SK-N-SH (cell line): ENCODE data around the gene CYLD. TPM values are rescaled to one million over a fixed set of nuclear protein-coding genes. Genes with fewer than 3 reads are reported as not detected.

Source experiments
- CTCF ChIA-PET: fragments of 300-600, 350-600 bp; formaldehyde crosslinking; extraction: SDS; loops from one replicate; lab custom pipeline; 2021; lab: Yijun Ruan, JAX
- POLR2A ChIA-PET: fragments of 350-600 bp; sonication (Branson Sonifier 250); formaldehyde crosslinking; extraction: SDS; loops from one replicate; lab custom pipeline; 2020; ENCODE audit warnings: antibody characterized with exemption, inconsistent platforms; lab: Yijun Ruan, JAX
- DNase-seq: peaks from one replicate; pipeline ENCODE4 v3.0.0; 2012
- H2AFZ ChIP-seq: fragments of 200-600 bp; sonication (generic); 2 replicates; pipeline ENCODE4 v1.8.1; 2016; ENCODE audit warnings: antibody characterized with exemption, mild to moderate bottlenecking, low read depth
- H3F3A ChIP-seq: fragments of 200-600 bp; sonication (generic); replicated peaks from 2 replicates; pipeline ENCODE3; 2016; ENCODE audit warnings: antibody characterized with exemption, mild to moderate bottlenecking; ENCODE audit not compliant: insufficient read depth
- H3K27ac ChIP-seq, 2 experiments: fragments of 200-500 bp in 1 of 2; fragments of 200-600 bp in 1 of 2; sonication (Bioruptor generic) in 1 of 2; sonication (generic), shearing (Covaris generic) in 1 of 2; 2 replicates each; pipeline versions ENCODE4 v1.5.1 to v1.6.1; 2014 to 2016; ENCODE audit warnings: low read depth in 2 of 2, inconsistent platforms in 1 of 2, low read length in 1 of 2, mild to moderate bottlenecking in 1 of 2, mixed read lengths in 1 of 2
- H3K27me3 ChIP-seq: fragments of 200-600 bp; sonication (generic), shearing (Covaris generic); 2 replicates; pipeline ENCODE4 v1.6.1; 2016; ENCODE audit warnings: mixed run types; ENCODE audit not compliant: insufficient read depth
- H3K36me3 ChIP-seq, 2 experiments: fragments of 200-500 bp in 1 of 2; fragments of 200-600 bp in 1 of 2; sonication (Bioruptor generic) in 1 of 2; sonication (generic) in 1 of 2; replicated peaks in 1 of 2; 2 replicates each; pipeline versions ENCODE3 to v1.5.1; 2014 to 2016; ENCODE audit warnings: low read length in 1 of 2, mild to moderate bottlenecking in 1 of 2; ENCODE audit not compliant: insufficient read depth in 2 of 2, control insufficient read depth in 1 of 2
- H3K4me1 ChIP-seq, 2 experiments: fragments of 200-500 bp in 1 of 2; fragments of 200-600 bp in 1 of 2; sonication (Bioruptor generic) in 1 of 2; sonication (generic), shearing (Covaris generic) in 1 of 2; 2 replicates each; pipeline versions ENCODE4 v1.5.1 to v1.6.1; 2014 to 2016; ENCODE audit warnings: low read depth in 1 of 2, low read length in 1 of 2, mixed run types in 1 of 2; ENCODE audit not compliant: insufficient read depth in 2 of 2, control insufficient read depth in 1 of 2
- H3K4me2 ChIP-seq: fragments of 200-600 bp; sonication (generic), shearing (Covaris generic); 2 replicates; pipeline ENCODE4 v1.6.1; 2017; ENCODE audit warnings: mixed run types
- H3K4me3 ChIP-seq, 2 experiments: fragments of 200-500 bp in 1 of 2; fragments of 200-600 bp in 1 of 2; sonication (Bioruptor generic) in 1 of 2; sonication (generic), shearing (Covaris generic) in 1 of 2; 2 replicates each; pipeline versions ENCODE4 v1.5.1 to v1.8.1; 2014 to 2016; ENCODE audit warnings: low read depth in 2 of 2, inconsistent platforms in 1 of 2, low read length in 1 of 2, mild to moderate bottlenecking in 1 of 2, mixed read lengths in 1 of 2, moderate library complexity in 1 of 2
- H3K79me2 ChIP-seq: fragments of 200-600 bp; sonication (generic); 2 replicates; pipeline ENCODE4 v1.8.1; 2017; ENCODE audit warnings: mild to moderate bottlenecking; ENCODE audit not compliant: insufficient read depth
- H3K9ac ChIP-seq: fragments of 200-600 bp; sonication (generic); 2 replicates; pipeline ENCODE4 v1.6.1; 2017; ENCODE audit warnings: mixed run types
- H3K9me2 ChIP-seq: fragments of 200-600 bp; sonication (generic); 2 replicates; pipeline ENCODE4 v1.6.1; 2017; ENCODE audit warnings: mixed run types
- H3K9me3 ChIP-seq: fragments of 200-600 bp; sonication (generic); 2 replicates; pipeline ENCODE4 v1.6.1; 2017; ENCODE audit warnings: mixed run types, mild to moderate bottlenecking, moderate library complexity
- H4K20me1 ChIP-seq: fragments of 200-600 bp; sonication (generic); 2 replicates; pipeline ENCODE4 v1.6.1; 2017; ENCODE audit warnings: mild to moderate bottlenecking, mixed run types; ENCODE audit not compliant: insufficient read depth
- CHD2 ChIP-seq: fragments of 150-350 bp; IDR thresholded peaks from 2 replicates; pipeline ENCODE4 v1.6.1; 2018; ENCODE audit warnings: low read length; ENCODE audit not compliant: partially characterized antibody
- EP300 ChIP-seq, 2 experiments: IDR thresholded peaks; 2 replicates each; pipeline versions ENCODE4 v1.4.0 to v1.6.1; 2012; ENCODE audit warnings: borderline replicate concordance in 1 of 2, low read depth in 1 of 2, low read length in 1 of 2
- FOSL2 ChIP-seq: IDR thresholded peaks from 2 replicates; pipeline ENCODE4 v1.4.0; 2012; ENCODE audit warnings: low read depth, mild to moderate bottlenecking, moderate library complexity, borderline replicate concordance
- FOXJ3 ChIP-seq: sonication (generic); formaldehyde crosslinking; IDR thresholded peaks from 2 replicates; pipeline ENCODE4 v1.5.1; 2020; ENCODE audit warnings: mild to moderate bottlenecking, missing genetic modification reagents
- GABPA ChIP-seq: IDR thresholded peaks from 2 replicates; pipeline ENCODE4 v1.4.0; 2012; ENCODE audit warnings: low read depth, mild to moderate bottlenecking
- JUND ChIP-seq: IDR thresholded peaks from 2 replicates; pipeline ENCODE4 v1.4.0; 2012
- MXI1 ChIP-seq: IDR thresholded peaks from 2 replicates; pipeline ENCODE4 v1.6.1; 2012; ENCODE audit warnings: mild to moderate bottlenecking, low read depth, low read length, improper control_type of control experiment
- NFIC ChIP-seq: IDR thresholded peaks from 2 replicates; pipeline ENCODE4 v1.4.0; 2012; ENCODE audit warnings: borderline replicate concordance
- NRF1 ChIP-seq: IDR thresholded peaks from 2 replicates; pipeline ENCODE4 v1.6.1; 2012; ENCODE audit warnings: low read depth, mild to moderate bottlenecking, low read length
- RAD21 ChIP-seq: IDR thresholded peaks from 2 replicates; pipeline ENCODE4 v1.6.1; 2012; ENCODE audit warnings: mild to moderate bottlenecking, low read length
- RCOR1 ChIP-seq: fragments of 150-350 bp; IDR thresholded peaks from 2 replicates; pipeline ENCODE4 v1.6.1; 2017; ENCODE audit warnings: antibody characterized with exemption, low read length
- RFX5 ChIP-seq: IDR thresholded peaks from 2 replicates; pipeline ENCODE4 v1.6.1; 2012; ENCODE audit warnings: mild to moderate bottlenecking, improper control_type of control experiment, low read length
- RXRA ChIP-seq: IDR thresholded peaks from 2 replicates; pipeline ENCODE4 v1.4.0; 2012; ENCODE audit warnings: low read depth, mild to moderate bottlenecking, borderline replicate concordance
- YY1 ChIP-seq: IDR thresholded peaks from 2 replicates; pipeline ENCODE4 v1.4.0; 2012; ENCODE audit warnings: low read depth, mild to moderate bottlenecking
- WGBS: methylation state at CpG from one replicate; pipeline ENCODE4 v1.1.6; 2017; ENCODE audit warnings: low lambda C conversion rate; 5-methylcytosine and 5-hydroxymethylcytosine counted together
- polyA plus RNA-seq, 3 experiments: library from polyadenylated mRNA; depleted of rRNA; stranded (reverse); fragments of >200 nt; gene quantifications; 2 replicates each; pipeline ENCODE4 v1.2.3, GENCODE V29; 2012
- TF ChIP-seq, protein P1 (sequence below): IDR thresholded peaks from 2 replicates; pipeline ENCODE4 v1.4.0; 2012; ENCODE audit warnings: low read depth, borderline replicate concordance
- TF ChIP-seq, protein P2 (sequence below): IDR thresholded peaks from 2 replicates; pipeline ENCODE4 v1.4.0; 2012; ENCODE audit warnings: low read depth, borderline replicate concordance

The CYLD gene
- polyA plus RNA-seq, 1 of the 3 experiments (the other 2 are of a cell fraction) = 6.5 TPM

DNA sequence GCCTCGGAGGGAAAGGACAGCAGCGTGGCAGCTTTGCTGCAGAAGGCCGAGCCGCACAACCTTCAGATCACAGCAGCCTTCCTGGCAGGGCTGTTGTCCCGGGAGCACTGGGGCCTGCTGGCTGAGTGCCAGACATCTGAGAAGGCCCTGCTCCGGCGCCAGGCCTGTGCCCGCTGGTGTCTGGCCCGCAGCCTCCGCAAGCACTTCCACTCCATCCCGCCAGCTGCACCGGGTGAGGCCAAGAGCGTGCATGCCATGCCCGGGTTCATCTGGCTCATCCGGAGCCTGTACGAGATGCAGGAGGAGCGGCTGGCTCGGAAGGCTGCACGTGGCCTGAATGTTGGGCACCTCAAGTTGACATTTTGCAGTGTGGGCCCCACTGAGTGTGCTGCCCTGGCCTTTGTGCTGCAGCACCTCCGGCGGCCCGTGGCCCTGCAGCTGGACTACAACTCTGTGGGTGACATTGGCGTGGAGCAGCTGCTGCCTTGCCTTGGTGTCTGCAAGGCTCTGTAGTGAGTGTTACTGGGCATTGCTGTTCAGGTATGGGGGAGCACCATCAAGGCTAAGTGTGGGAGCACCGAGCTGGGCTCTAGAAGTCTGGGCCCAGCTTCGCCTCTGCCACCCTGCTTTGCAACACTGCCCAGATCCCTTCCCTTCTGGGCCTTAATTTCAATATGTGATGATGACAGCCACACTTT is 29.9 kb upstream of the CYLD start (continued):
- TF ChIP-seq, protein P1, sequence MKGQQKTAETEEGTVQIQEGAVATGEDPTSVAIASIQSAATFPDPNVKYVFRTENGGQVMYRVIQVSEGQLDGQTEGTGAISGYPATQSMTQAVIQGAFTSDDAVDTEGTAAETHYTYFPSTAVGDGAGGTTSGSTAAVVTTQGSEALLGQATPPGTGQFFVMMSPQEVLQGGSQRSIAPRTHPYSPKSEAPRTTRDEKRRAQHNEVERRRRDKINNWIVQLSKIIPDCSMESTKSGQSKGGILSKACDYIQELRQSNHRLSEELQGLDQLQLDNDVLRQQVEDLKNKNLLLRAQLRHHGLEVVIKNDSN = no peak
- peak; percentile 50 for TF ChIP-seq CHD2
- peak; percentile 46 for TF ChIP-seq NFIC
- no peak; a peak in 1 of 4 replicates for TF ChIP-seq EP300 (IDR thresholded peaks at IDR 0.05; ENCODE audit: borderline replicate concordance in 1 of 2, low read depth in 1 of 2, low read length in 1 of 2)
- no peak for TF ChIP-seq FOSL2
- no peak for TF ChIP-seq JUND
- TF ChIP-seq RCOR1 = 0 out of 2 replicates have a peak, but pooled peaks have one; percentile 20
- TF ChIP-seq MXI1 = peak; percentile 78; the same call in 1 of the 2 replicates
- TF ChIP-seq, protein P2, sequence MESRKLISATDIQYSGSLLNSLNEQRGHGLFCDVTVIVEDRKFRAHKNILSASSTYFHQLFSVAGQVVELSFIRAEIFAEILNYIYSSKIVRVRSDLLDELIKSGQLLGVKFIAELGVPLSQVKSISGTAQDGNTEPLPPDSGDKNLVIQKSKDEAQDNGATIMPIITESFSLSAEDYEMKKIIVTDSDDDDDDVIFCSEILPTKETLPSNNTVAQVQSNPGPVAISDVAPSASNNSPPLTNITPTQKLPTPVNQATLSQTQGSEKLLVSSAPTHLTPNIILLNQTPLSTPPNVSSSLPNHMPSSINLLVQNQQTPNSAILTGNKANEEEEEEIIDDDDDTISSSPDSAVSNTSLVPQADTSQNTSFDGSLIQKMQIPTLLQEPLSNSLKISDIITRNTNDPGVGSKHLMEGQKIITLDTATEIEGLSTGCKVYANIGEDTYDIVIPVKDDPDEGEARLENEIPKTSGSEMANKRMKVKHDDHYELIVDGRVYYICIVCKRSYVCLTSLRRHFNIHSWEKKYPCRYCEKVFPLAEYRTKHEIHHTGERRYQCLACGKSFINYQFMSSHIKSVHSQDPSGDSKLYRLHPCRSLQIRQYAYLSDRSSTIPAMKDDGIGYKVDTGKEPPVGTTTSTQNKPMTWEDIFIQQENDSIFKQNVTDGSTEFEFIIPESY = no peak

DNA sequence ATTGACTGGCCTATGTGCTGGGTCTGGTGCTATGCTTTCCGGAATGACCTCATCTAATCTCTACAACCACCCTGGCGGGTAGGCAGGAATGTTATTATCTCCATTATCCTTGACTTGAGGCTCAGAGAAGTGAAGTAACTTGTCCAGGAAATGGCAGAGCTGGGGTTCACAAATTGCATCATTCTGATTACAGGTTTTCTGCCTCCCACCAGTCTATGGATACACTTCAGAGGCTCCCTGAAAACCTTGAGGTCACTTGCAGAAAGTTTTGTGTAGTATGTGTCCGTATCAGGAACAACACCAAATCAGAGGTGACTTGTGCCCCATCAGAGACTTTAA is 29.4 kb upstream of the CYLD start:
- H3K9ac ChIP-seq = no peak overlapping the region
- H3K36me3 ChIP-seq = no peaks in the 10 kb centered on the region
- peaks cover 0 to 39% of the 10 kb centered on the region in 2 experiments; a peak in 1 of 4 replicates for H3K4me1 ChIP-seq
- no peak overlapping the region for H3K4me3 ChIP-seq
- TF ChIP-seq FOXJ3 (CRISPR knock-in tag) (no peak), YY1 (no peak), RFX5 (no peak), GABPA (no peak), NRF1 (no peak), RAD21 (no peak), MXI1 (no peak), RXRA (no peak)
- TF ChIP-seq, protein P1 = no peak
- TF ChIP-seq, all 33 proteins: peak for 0
- Histone ChIP-seq H3K27ac (no peak overlapping the region; a peak in 1 of 4 replicates), H3K4me2 (no peak overlapping the region), H2AFZ (no peak overlapping the region), H3K9me2 (no peaks in the 10 kb centered on the region), H4K20me1 (no peaks in the 10 kb centered on the region), H3F3A (no peaks in the 10 kb centered on the region), H3K79me2 (no peaks in the 10 kb centered on the region), H3K27me3 (no peaks in the 10 kb centered on the region), H3K9me3 (no peaks in the 10 kb centered on the region)
- WGBS = 57% methylated on average over 3 of the region's 3 CpGs
- ChIA-PET CTCF (interaction anchor here (1.1 to 2.4 kb wide), 3 partner anchors 45 to 94 kb away, joined by 5 to 7 read pairs (median 6); no protein-coding TSS in a partner anchor), POLR2A (no interaction called here)
- no peak for DNase-seq
